Dermis microvascular lymphatic vessel endothelial cell (primary cell): Measurements from ENCODE around the gene STAT5A. TPM values are rescaled to one million over a fixed set of nuclear protein-coding genes. Genes with fewer than 3 reads are reported as not detected.
A peak's percentile ranks its signal among the peaks of the same experiment; 100 is the strongest.

Source experiments
- DNase-seq, 2 donors: peaks; one replicate each; pipeline versions ENCODE4 v3.0.0 to v3.0.0-alpha.2; 2010; ENCODE audit warnings: low read depth in 2 of 2
- total RNA-seq: library from RNA; depleted of rRNA; stranded (reverse); fragments of >200 nt; gene quantifications from 2 replicates; pipeline ENCODE4 v1.2.1, GENCODE V29; 2014

STAT5A gene
- total RNA-seq, 1 donor from 2014 or later: 41.8 TPM

GRCh38 chr17:42266918-42267766 is 21.2 kb upstream of the STAT5A start:
- DNase-seq: peak in 1 of 2 donors; percentile 51

- no peak for DNase-seq
These were observed 20.1 kb upstream of the STAT5A start for GRCh38 chr17:42268236-42268635.

GRCh38 chr17:42270170-42270535 is 18.1 kb upstream of the STAT5A start:
- no peak for DNase-seq

GRCh38 chr17:42270596-42270995 is 17.7 kb upstream of the STAT5A start:
- DNase-seq: no peak

DNA sequence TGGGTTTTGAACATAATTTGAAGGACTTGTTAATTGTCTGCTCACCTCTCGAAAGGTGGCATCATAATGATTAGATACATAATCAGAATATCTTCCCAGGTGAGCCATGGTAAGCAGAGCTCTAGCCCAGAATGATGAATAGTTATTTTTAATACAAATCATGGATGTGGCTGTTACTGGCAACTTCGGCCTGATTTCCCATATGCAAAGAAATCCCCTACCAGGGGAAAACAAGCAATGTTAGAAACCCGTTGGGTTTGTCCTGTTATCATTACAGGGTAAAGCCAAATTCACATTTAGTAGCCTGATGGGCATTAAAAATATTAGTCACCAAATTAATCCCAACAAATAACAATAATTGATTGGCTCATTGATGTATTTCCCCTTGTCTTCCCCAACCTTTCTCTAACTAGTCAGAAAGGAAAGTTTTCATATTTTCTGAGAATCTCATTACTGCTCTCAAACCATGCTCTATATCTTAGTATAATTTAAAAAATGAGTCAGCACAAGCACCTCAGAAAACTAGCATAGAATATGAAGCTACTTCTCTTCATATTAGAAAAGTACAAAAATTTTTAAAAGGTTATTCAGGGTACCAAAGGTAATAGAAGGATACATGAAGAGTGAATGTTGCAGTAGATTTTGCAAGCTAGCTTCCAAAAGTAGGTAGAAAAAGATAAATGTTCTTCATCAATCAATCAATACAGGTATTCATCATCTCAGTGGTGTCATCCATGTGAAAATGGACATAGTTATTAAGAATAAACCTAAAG is 17.1 kb upstream of the STAT5A start:
- no peak for DNase-seq

DNA sequence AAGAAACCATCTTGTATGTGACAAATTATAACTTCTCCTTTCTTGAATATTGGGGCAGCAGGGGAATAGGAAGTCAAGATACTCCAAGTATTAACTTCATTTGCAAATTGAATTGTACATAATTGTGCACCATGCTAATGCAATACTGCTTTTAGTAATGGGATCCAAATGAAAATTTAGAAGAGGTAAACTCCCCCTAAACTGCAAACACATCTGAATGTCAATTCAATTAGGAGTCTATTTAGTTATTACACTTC is 16.6 kb upstream of the STAT5A start:
- no peak for DNase-seq

- no peak for DNase-seq
These were observed 16.0 kb upstream of the STAT5A start for GRCh38 chr17:42272162-42272907.

- DNase-seq: no peak
These were observed 14.6 kb upstream of the STAT5A start for GRCh38 chr17:42273474-42274252.

- DNase-seq: no peak
These were observed 14.1 kb upstream of the STAT5A start for GRCh38 chr17:42274253-42274542.

DNA sequence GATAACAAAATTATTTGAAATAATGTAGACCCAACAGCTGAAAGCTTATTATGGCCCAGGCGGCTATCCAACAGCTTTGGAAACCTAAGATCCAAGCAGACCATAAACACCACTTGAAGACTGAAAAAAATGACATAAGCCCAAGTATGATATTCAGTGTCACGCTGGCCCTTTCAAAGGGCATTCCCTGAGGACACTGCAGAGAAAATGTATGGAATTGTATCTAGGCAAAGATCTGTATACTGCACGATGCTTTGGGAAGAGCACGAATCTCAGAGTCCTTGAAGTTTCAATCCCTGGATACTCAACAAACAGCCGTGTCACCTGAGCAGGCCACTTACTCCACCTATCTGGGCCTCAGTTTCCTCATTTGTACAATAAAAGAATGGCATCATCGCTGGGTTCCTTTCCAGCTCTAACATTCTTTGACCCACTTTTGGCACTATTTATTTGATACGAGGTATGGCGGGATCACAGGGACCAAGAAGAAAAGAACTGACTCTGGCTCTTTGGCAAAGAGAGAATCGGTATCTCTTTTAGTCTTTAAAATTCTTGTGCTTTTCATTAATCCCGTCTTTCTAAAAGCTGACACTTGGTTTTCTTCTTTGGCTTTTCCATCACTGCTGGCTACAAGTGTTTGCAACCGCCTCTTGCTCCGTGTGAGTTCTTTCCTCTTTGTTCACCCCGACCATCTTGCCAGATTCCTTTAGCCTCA is 13.3 kb upstream of the STAT5A start:
- DNase-seq: no peak

GRCh38 chr17:42275527-42276358 is 12.6 kb upstream of the STAT5A start:
- no peak for DNase-seq

- DNase-seq: peak in 1 of 2 donors; percentile 74
These were observed 12.0 kb upstream of the STAT5A start, which contains the start of gene STAT5B for GRCh38 chr17:42276359-42276608. STAT5B (minus strand) TSS chr17:42276391; CDS start chr17:42232127, 44,264 bp downstream.

- peak in 1 of 2 donors; percentile 86 for DNase-seq
These were observed 11.5 kb upstream of the STAT5A start for GRCh38 chr17:42276609-42277341.

- no peak for DNase-seq
These were observed 11.0 kb upstream of the STAT5A start for GRCh38 chr17:42277342-42277712.

GRCh38 chr17:42279776-42280630 is 8.3 kb upstream of the STAT5A start:
- no peak for DNase-seq

- DNase-seq: no peak
These were observed 6.7 kb upstream of the STAT5A start for GRCh38 chr17:42281571-42282096.

DNA sequence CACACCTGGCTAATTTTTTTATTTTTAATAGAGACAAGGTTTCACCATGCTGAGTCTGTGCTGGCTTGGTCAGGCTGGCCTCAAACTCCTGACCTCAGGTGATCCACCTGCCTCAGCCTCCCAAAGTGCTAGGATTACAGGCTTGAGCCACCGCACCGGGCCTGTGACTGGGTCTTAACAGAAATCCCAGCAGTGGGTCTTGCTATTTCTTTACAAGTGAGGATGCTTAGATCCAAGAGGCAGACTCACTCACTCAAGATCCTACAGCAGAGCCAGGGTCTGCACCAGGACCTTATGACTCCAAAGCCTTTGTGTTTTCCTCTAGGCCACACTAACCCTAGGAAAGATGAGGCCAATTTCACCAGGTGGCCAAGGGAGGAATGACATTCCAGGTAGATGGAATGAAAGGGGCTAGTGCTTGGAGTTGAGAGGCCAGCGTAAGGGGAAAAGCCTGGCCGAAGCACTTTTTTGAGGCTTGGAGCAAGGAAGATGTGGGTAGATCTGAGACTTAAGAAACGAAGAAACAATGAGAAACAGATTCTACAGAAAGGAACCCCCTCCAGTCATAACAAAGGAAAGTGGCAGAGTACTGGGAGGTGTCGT is 5.7 kb upstream of the STAT5A start:
- DNase-seq: no peak
